Measurements from ENCODE around the gene GRAMD1B. TPM values are rescaled to one million over a fixed set of nuclear protein-coding genes. Genes with fewer than 3 reads are reported as not detected.

GRAMD1B gene
- total RNA-seq, 1 donor from 2014 or later: 0.26 TPM

DNA sequence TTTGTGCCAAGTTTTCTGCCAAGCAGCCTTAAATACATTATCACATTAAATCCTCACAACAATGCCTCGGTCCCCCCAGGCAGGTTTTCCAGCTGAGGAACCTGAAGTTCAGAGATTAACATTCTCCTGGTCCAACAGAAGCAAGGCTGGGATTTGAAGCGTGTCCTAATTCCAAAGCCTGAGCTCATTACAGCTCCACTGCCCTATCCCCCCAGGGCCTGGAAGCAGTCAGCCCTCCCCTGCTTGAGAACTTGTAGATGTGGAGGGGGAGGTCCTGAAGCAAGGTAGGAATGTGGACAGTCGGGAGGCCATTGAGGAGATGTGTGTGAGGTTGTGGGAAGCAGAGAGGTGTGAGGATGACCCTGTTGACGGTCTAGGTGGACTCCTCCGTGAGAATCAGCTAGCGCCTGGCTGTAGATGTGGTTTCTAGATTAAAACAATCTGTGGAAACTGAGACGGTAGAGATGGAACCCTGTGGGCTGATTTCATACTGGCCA lies 8.1 kb downstream of the GRAMD1B start:
- Histone ChIP-seq H3K4me3 (ENCODE audit: low read depth, low read length) (no peak overlapping the region), H3K36me3 (ENCODE audit: control insufficient read depth, insufficient read depth, low read length) (no peaks in the 10 kb centered on the region), H3K27me3 (ENCODE audit: control insufficient read depth, insufficient read depth, low read length) (no peaks in the 10 kb centered on the region)
- FAIRE-seq (peak; percentile 76), DNase-seq (ENCODE audit: low read depth) (no peak)
- TF ChIP-seq, protein P1, sequence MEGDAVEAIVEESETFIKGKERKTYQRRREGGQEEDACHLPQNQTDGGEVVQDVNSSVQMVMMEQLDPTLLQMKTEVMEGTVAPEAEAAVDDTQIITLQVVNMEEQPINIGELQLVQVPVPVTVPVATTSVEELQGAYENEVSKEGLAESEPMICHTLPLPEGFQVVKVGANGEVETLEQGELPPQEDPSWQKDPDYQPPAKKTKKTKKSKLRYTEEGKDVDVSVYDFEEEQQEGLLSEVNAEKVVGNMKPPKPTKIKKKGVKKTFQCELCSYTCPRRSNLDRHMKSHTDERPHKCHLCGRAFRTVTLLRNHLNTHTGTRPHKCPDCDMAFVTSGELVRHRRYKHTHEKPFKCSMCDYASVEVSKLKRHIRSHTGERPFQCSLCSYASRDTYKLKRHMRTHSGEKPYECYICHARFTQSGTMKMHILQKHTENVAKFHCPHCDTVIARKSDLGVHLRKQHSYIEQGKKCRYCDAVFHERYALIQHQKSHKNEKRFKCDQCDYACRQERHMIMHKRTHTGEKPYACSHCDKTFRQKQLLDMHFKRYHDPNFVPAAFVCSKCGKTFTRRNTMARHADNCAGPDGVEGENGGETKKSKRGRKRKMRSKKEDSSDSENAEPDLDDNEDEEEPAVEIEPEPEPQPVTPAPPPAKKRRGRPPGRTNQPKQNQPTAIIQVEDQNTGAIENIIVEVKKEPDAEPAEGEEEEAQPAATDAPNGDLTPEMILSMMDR (IDR thresholded peaks at IDR 0.05; ENCODE audit: insufficient read depth, low read length, severe bottlenecking): no peak

DNA sequence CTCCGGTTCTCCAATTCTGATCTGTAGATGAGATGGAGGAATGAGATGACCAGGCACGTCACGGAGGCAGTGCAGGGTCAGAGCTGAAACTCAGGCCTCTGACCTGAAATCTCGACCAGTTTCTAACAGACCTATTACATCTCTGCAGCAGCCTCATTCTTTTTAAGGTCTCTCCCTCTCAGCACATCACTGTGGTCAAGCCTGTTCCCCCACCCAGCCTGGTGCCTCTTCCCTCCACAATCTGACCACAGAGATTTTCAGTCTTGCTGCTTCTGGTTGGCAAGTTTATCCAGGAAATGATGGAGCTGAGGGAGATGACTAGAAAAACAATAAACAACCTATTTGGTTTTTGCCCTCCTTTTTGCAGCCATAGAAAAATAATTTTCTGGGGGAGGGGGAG lies 9.5 kb downstream of the GRAMD1B start:
- DNase-seq (ENCODE audit: low read depth) (no peak), FAIRE-seq (peak; percentile 75)
- TF ChIP-seq, protein P1 (IDR thresholded peaks at IDR 0.05; ENCODE audit: insufficient read depth, low read length, severe bottlenecking): no peak
- H3K4me3 ChIP-seq (ENCODE audit: low read depth, low read length): no peak overlapping the region
- H3K36me3 ChIP-seq (ENCODE audit: control insufficient read depth, insufficient read depth, low read length): no peaks in the 10 kb centered on the region
- no peaks in the 10 kb centered on the region for H3K27me3 ChIP-seq (ENCODE audit: control insufficient read depth, insufficient read depth, low read length)

DNA sequence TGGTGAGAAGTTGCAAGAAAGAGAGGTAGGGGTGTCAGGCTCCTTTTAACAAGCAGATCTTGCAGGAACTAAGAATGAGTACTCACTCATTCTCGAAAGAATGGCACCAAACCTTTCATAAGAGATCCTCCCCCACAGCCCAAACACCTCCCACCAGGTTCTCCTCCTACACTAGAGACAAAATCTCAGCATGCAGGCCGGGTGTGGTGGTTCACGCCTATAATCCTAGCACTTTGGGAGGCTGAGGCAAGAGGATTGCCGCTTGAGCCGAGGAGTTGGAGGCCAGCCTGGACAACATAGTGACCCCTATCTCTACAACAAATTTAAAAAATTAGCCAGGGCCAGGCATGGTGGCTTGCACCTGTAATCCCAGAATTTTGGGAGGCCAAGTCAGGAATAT lies 11.1 kb downstream of the GRAMD1B start:
- H3K27me3 ChIP-seq (ENCODE audit: control insufficient read depth, insufficient read depth, low read length): no peaks in the 10 kb centered on the region
- H3K4me3 ChIP-seq (ENCODE audit: low read depth, low read length): no peak overlapping the region
- TF ChIP-seq, protein P1 (IDR thresholded peaks at IDR 0.05; ENCODE audit: insufficient read depth, low read length, severe bottlenecking): no peak
- FAIRE-seq (no peak), DNase-seq (ENCODE audit: low read depth) (no peak)
- no peaks in the 10 kb centered on the region for H3K36me3 ChIP-seq (ENCODE audit: control insufficient read depth, insufficient read depth, low read length)

DNA sequence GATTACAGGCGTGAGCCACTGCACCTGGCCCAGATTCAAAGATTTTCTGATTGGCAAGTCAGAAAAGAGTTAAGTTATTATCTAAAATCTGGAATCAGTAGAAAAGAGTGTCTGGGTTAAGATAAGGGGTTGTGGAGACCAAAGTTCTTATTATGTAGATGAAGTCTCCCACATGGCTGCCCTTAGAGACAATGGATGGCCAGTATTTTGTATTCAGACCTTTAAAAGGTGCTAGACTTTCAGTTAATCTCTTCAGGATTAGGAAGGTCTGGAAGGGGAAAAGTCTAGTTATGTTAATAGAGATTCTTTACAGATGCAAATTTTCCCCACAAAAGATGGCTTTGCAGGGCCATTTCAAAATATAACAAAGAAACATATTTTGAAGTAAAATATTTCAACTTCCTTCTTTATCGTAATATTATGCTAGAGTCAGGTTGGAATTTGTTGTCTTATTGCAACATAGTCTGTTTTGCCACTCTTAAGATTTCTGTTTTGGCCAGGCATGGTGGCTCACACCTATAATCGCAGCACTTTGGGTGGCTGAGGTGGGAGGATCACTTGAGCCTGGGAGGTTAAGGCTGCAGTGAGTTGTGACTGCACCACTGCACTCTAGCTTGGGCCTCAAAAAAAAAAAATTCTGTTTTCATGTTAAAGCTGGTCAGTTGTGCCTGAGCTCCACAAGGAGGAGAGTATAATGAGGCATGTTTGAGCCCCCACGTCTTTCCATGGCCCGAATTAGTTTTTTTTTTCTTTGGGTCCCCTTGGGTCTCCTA lies 14.0 kb downstream of the GRAMD1B start:
- no peak for DNase-seq (ENCODE audit: low read depth)
- TF ChIP-seq, protein P1 (IDR thresholded peaks at IDR 0.05; ENCODE audit: insufficient read depth, low read length, severe bottlenecking): no peak
- H3K4me3 ChIP-seq (ENCODE audit: low read depth, low read length): no peak overlapping the region
- H3K27me3 ChIP-seq (ENCODE audit: control insufficient read depth, insufficient read depth, low read length): no peaks in the 10 kb centered on the region
- H3K36me3 ChIP-seq (ENCODE audit: control insufficient read depth, insufficient read depth, low read length): no peaks in the 10 kb centered on the region
- FAIRE-seq: no peak

DNA sequence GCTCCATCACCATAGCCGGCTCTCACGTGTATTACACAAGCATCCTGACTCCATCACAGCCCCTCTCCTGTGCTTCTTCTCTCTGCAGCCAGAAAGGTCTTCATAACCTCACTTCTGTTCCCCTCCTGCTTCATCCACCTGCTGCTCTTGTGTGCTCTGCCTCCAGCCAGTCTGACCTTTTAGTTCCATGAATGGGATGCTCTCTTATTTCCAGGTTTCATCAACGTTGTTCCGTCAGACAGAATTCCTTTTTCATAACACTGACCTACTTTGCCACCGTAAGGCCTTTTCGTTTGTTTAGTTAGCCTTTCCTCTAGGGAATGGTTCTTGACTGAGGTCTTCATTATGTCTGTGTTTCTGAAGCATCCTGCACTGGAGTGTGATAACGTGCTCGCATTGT lies 18.8 kb downstream of the GRAMD1B start:
- DNase-seq (ENCODE audit: low read depth): no peak
- TF ChIP-seq, protein P1 (IDR thresholded peaks at IDR 0.05; ENCODE audit: insufficient read depth, low read length, severe bottlenecking): no peak

More for the DNA sequence above, 18.8 kb downstream of the GRAMD1B start:
- Histone ChIP-seq H3K36me3 (ENCODE audit: control insufficient read depth, insufficient read depth, low read length) (no peaks in the 10 kb centered on the region), H3K4me3 (ENCODE audit: low read depth, low read length) (no peak overlapping the region), H3K27me3 (ENCODE audit: control insufficient read depth, insufficient read depth, low read length) (no peaks in the 10 kb centered on the region)
- FAIRE-seq: peak; percentile 23

Data from bronchial epithelial cell (primary cell).